DOHH2 (cell line): ENCODE results near the gene EML5.

Source experiments
- H3F3A ChIP-seq: fragments of 200-600 bp; sonication (generic), shearing (Covaris generic); 2 replicates; pipeline ENCODE4 v1.6.0; 2016; ENCODE audit warnings: antibody characterized with exemption, mild to moderate bottlenecking; ENCODE audit not compliant: control insufficient read depth, insufficient read depth
- H3K27ac ChIP-seq: fragments of 200-600 bp; sonication (generic); 2 replicates; pipeline ENCODE4 v1.5.1; 2014; ENCODE audit warnings: low read depth, mild to moderate bottlenecking, low read length, moderate library complexity
- H3K27me3 ChIP-seq: fragments of 200-600 bp; sonication (generic); 2 replicates; pipeline ENCODE4 v1.6.1; 2014; ENCODE audit warnings: mild to moderate bottlenecking, low read length, mixed read lengths; ENCODE audit not compliant: control insufficient read depth
- H3K36me3 ChIP-seq: fragments of 200-600 bp; sonication (generic); 2 replicates; pipeline ENCODE4 v1.6.1; 2014; ENCODE audit warnings: mild to moderate bottlenecking, low read length, moderate library complexity, mixed read lengths; ENCODE audit not compliant: control insufficient read depth
- H3K4me1 ChIP-seq: fragments of 200-600 bp; sonication (generic); 2 replicates; pipeline ENCODE4 v1.6.1; 2014; ENCODE audit warnings: mild to moderate bottlenecking, low read length, mixed read lengths; ENCODE audit not compliant: control insufficient read depth
- H3K4me2 ChIP-seq: fragments of 200-600 bp; sonication (generic); 2 replicates; pipeline ENCODE4 v1.6.0; 2014; ENCODE audit warnings: mild to moderate bottlenecking, low read length, moderate library complexity
- H3K4me3 ChIP-seq: fragments of 200-600 bp; sonication (generic); 2 replicates; pipeline ENCODE4 v1.5.1; 2014; ENCODE audit warnings: mild to moderate bottlenecking, low read length, mixed read lengths
- H3K79me2 ChIP-seq: fragments of 200-600 bp; sonication (generic); 2 replicates; pipeline ENCODE4 v1.6.1; 2014; ENCODE audit warnings: mild to moderate bottlenecking, low read length, mixed read lengths; ENCODE audit not compliant: control insufficient read depth
- H3K9me2 ChIP-seq: fragments of 200-600 bp; sonication (generic); replicated peaks from 2 replicates; pipeline ENCODE4 v1.6.1; 2014; ENCODE audit warnings: mild to moderate bottlenecking, low read length, mixed read lengths; ENCODE audit not compliant: control insufficient read depth
- H3K9me3 ChIP-seq: fragments of 200-600 bp; sonication (generic); 2 replicates; pipeline ENCODE4 v1.6.1; 2014; ENCODE audit warnings: antibody characterized with exemption, low read length, mixed read lengths; ENCODE audit not compliant: control insufficient read depth, insufficient read depth
- H4K20me1 ChIP-seq: fragments of 200-600 bp; sonication (generic); 2 replicates; pipeline ENCODE4 v1.6.0; 2014; ENCODE audit warnings: low read depth, mild to moderate bottlenecking, antibody characterized with exemption, low read length, moderate library complexity; ENCODE audit not compliant: control insufficient read depth, insufficient read depth
- EZH2phosphoT487 ChIP-seq: fragments of 200-600 bp; sonication (generic); IDR thresholded peaks from 2 replicates; pipeline ENCODE4 v1.6.1; 2017; ENCODE audit warnings: borderline replicate concordance, mild to moderate bottlenecking, antibody characterized with exemption, low read length, moderate library complexity, mixed read lengths
- TF ChIP-seq, protein P1 (sequence below): fragments of 200-600 bp; sonication (generic); IDR thresholded peaks from one replicate; pipeline ENCODE4 v1.5.1; 2014; ENCODE audit warnings: antibody characterized with exemption, mild to moderate bottlenecking, low read depth, low read length; ENCODE audit not compliant: poor library complexity, severe bottlenecking

The EML5 gene

DNA sequence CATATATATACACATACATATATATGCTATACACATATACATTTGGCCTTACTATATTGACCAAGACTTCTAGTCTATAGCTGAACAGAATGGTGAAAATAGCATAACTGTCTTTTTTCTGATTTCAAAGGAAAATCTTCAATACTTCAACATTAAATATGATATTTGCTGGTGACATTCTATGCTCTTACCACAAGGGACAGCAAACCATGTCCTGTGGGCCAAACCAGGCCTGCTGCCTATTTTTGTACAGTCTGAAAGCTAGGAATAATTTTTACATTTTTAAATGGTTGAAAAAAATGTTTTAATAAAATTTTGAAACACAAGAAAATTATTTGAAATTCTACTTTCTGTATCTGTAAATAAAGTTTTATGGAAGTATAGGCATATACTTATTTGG is 63.6 kb downstream of the EML5 start:
- no peaks in the 10 kb centered on the region for H3K9me2 ChIP-seq
- no peak overlapping the region for H3K4me2 ChIP-seq
- no peaks in the 10 kb centered on the region for H3K79me2 ChIP-seq
- H3K27ac ChIP-seq: no peak overlapping the region
- TF ChIP-seq, protein P1, sequence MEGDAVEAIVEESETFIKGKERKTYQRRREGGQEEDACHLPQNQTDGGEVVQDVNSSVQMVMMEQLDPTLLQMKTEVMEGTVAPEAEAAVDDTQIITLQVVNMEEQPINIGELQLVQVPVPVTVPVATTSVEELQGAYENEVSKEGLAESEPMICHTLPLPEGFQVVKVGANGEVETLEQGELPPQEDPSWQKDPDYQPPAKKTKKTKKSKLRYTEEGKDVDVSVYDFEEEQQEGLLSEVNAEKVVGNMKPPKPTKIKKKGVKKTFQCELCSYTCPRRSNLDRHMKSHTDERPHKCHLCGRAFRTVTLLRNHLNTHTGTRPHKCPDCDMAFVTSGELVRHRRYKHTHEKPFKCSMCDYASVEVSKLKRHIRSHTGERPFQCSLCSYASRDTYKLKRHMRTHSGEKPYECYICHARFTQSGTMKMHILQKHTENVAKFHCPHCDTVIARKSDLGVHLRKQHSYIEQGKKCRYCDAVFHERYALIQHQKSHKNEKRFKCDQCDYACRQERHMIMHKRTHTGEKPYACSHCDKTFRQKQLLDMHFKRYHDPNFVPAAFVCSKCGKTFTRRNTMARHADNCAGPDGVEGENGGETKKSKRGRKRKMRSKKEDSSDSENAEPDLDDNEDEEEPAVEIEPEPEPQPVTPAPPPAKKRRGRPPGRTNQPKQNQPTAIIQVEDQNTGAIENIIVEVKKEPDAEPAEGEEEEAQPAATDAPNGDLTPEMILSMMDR: peak; percentile 33
- no peak for TF ChIP-seq EZH2phosphoT487
- no peak overlapping the region for H3K4me3 ChIP-seq
- H3K9me3 ChIP-seq: no peaks in the 10 kb centered on the region; the same call in 1 of the 2 replicates
- H3K36me3 ChIP-seq: no peaks in the 10 kb centered on the region
- H3F3A ChIP-seq: no peaks in the 10 kb centered on the region
- H3K27me3 ChIP-seq: no peaks in the 10 kb centered on the region
- H3K4me1 ChIP-seq: no peaks in the 10 kb centered on the region
- H4K20me1 ChIP-seq: no peaks in the 10 kb centered on the region

DNA sequence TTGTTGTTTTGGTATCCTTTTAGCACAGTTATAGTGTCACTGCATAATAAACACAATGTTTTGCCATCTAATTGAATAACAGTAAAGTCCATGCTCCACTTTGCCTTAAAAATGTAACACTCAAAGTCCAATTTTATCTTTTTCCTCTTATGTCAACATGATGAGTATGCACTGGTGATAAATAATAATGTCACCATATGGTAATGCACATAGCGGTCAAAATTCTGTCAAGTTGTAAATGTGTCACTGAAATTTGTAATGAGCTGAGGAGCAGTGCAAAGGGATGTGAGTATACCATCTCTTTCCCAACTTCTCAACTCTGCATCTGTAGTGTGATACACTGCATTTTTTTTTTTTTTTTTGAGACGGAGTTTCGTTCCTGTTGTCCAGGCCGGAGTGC is 65.7 kb downstream of the EML5 start:
- no peak for TF ChIP-seq EZH2phosphoT487
- H3K36me3 ChIP-seq: no peaks in the 10 kb centered on the region

DNA sequence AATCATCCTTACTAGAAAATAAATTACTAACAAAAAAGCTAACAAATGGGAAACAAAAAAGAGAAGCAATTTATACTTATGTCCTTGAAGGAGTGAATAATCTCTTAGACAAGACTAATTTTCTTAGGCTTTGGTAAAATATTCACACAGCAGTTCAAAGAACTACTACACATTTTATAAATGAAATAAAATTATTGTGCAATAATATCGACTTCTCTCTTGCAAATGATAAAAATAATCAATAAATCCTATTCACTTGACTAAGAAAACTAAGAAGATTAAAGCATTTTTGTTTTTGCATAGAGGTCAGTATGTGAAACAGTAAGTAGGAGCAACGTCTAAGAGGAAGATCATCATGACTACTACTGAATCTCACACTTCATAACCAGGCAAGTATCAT is 82.0 kb downstream of the EML5 start:
- Histone ChIP-seq H3F3A (no peaks in the 10 kb centered on the region), H3K9me2 (no peaks in the 10 kb centered on the region), H3K4me1 (no peaks in the 10 kb centered on the region), H4K20me1 (no peaks in the 10 kb centered on the region), H3K27me3 (no peaks in the 10 kb centered on the region), H3K27ac (no peak overlapping the region), H3K4me2 (no peak overlapping the region), H3K79me2 (no peaks in the 10 kb centered on the region), H3K4me3 (no peak overlapping the region), H3K9me3 (no peaks in the 10 kb centered on the region), H3K36me3 (no peaks in the 10 kb centered on the region)
- TF ChIP-seq EZH2phosphoT487: no peak
- TF ChIP-seq, protein P1: no peak

More for the DNA sequence above, 65.7 kb downstream of the EML5 start:
- no peaks in the 10 kb centered on the region for H3K4me1 ChIP-seq
- H3K9me2 ChIP-seq: no peaks in the 10 kb centered on the region
- no peak overlapping the region for H3K27ac ChIP-seq
- H3K9me3 ChIP-seq: no peaks in the 10 kb centered on the region
- H3K79me2 ChIP-seq: no peaks in the 10 kb centered on the region
- H3K4me2 ChIP-seq: no peak overlapping the region
- H4K20me1 ChIP-seq: no peaks in the 10 kb centered on the region
- H3K27me3 ChIP-seq: no peaks in the 10 kb centered on the region
- H3F3A ChIP-seq: no peaks in the 10 kb centered on the region
- no peak overlapping the region for H3K4me3 ChIP-seq

DNA sequence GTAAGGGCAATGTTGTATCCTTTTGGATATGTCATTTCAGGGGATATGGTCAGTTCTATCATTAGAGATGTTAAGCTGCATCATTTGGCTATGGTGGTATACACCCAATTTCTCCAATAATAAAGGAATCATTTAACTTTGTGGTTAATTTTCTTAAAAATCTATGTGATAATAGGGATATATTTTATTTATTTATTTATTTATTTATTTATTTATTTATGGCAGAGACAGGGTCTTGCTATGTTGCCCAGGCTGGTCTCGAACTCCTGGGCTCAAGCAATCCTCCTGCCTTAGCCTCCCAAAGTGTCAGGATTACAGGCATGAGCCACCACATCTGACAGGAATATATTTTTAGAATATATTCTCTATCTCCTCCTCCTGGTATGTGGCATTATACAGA is 85.7 kb downstream of the EML5 start:
- no peaks in the 10 kb centered on the region for H3K9me2 ChIP-seq
- TF ChIP-seq, protein P1: no peak
- no peak for TF ChIP-seq EZH2phosphoT487
- H3K4me2 ChIP-seq: no peak overlapping the region
- no peaks in the 10 kb centered on the region for H4K20me1 ChIP-seq
- no peaks in the 10 kb centered on the region for H3K36me3 ChIP-seq
- no peaks in the 10 kb centered on the region for H3K4me1 ChIP-seq
- no peaks in the 10 kb centered on the region for H3K27me3 ChIP-seq
- H3K27ac ChIP-seq: no peak overlapping the region
- no peaks in the 10 kb centered on the region for H3F3A ChIP-seq
- no peaks in the 10 kb centered on the region for H3K9me3 ChIP-seq
- H3K79me2 ChIP-seq: no peaks in the 10 kb centered on the region
- H3K4me3 ChIP-seq: no peak overlapping the region
